Gastrocnemius medialis (tissue), 4 donors: ENCODE data around the gene COL6A3.

Experiments
- POLR2A ChIP-seq, 2 donors: fragments of 450-650 bp; IDR thresholded peaks; one replicate each; pipeline ENCODE4 v1.6.1; 2017; ENCODE audit warnings: antibody characterized with exemption in 2 of 2, mild to moderate bottlenecking in 2 of 2, moderate library complexity in 2 of 2
- TF ChIP-seq, protein P1 (sequence below), 5 experiments: fragments of 450-650 bp in 3 of 5; fragments of 200-600 bp in 2 of 5; sonication (generic) in 2 of 5; IDR thresholded peaks in 4 of 5; conservative IDR thresholded peaks in 1 of 5; 1 replicate in 4 of 5; 2 replicates in 1 of 5; pipeline ENCODE4 v1.5.1; 2016 to 2019; ENCODE audit warnings: antibody characterized with exemption in 5 of 5, mild to moderate bottlenecking in 3 of 5, moderate library complexity in 3 of 5

- TF ChIP-seq, protein P1, sequence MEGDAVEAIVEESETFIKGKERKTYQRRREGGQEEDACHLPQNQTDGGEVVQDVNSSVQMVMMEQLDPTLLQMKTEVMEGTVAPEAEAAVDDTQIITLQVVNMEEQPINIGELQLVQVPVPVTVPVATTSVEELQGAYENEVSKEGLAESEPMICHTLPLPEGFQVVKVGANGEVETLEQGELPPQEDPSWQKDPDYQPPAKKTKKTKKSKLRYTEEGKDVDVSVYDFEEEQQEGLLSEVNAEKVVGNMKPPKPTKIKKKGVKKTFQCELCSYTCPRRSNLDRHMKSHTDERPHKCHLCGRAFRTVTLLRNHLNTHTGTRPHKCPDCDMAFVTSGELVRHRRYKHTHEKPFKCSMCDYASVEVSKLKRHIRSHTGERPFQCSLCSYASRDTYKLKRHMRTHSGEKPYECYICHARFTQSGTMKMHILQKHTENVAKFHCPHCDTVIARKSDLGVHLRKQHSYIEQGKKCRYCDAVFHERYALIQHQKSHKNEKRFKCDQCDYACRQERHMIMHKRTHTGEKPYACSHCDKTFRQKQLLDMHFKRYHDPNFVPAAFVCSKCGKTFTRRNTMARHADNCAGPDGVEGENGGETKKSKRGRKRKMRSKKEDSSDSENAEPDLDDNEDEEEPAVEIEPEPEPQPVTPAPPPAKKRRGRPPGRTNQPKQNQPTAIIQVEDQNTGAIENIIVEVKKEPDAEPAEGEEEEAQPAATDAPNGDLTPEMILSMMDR (IDR thresholded peaks at IDR 0.05 in 4 of 5, conservative IDR thresholded peaks at IDR 0.05 in 1 of 5): no peak
- no peak for TF ChIP-seq POLR2A (IDR thresholded peaks at IDR 0.05)
These were observed 44.6 kb upstream of the COL6A3 start for GRCh38 chr2:237458519-237458918.
